CD14-positive monocyte (primary cell): ENCODE results near the gene MTCH1. TPM values are rescaled to one million over a fixed set of nuclear protein-coding genes. Genes with fewer than 3 reads are reported as not detected.

Experiments
- DNase-seq, 3 donors: peaks; one replicate each; pipeline ENCODE4 v3.0.0-alpha.2; 2011 to 2022
- H2AFZ ChIP-seq: 2 replicates; pipeline ENCODE4 v1.6.0; 2012; ENCODE audit warnings: mild to moderate bottlenecking, low read depth, low read length, inconsistent platforms; ENCODE audit not compliant: insufficient read depth, poor library complexity, severe bottlenecking
- H3K27ac ChIP-seq, 2 donors: 1 replicate in 1 of 2; 2 replicates in 1 of 2; pipeline ENCODE4 v1.5.1; 2012 to 2013; ENCODE audit warnings: low read length in 2 of 2, control low read depth in 1 of 2, inconsistent platforms in 1 of 2, low read depth in 1 of 2, mild to moderate bottlenecking in 1 of 2
- H3K27me3 ChIP-seq, 2 donors: one replicate each; pipeline versions ENCODE4 v1.6.0 to v1.6.1; 2011 to 2013; ENCODE audit warnings: low read length in 2 of 2; ENCODE audit not compliant: control insufficient read depth in 2 of 2, insufficient read depth in 2 of 2
- H3K36me3 ChIP-seq, 2 donors: replicated peaks in 1 of 2; 1 replicate in 1 of 2; 2 replicates in 1 of 2; pipeline versions ENCODE4 v1.5.1 to v1.6.1; 2012 to 2013; ENCODE audit warnings: low read length in 2 of 2, control low read depth in 1 of 2, inconsistent platforms in 1 of 2, mild to moderate bottlenecking in 1 of 2; ENCODE audit not compliant: insufficient read depth in 2 of 2, control insufficient read depth in 1 of 2
- H3K4me1 ChIP-seq, 2 donors: 1 replicate in 1 of 2; 2 replicates in 1 of 2; pipeline versions ENCODE4 v1.5.1 to v1.6.1; 2012 to 2013; ENCODE audit warnings: low read length in 2 of 2, control low read depth in 1 of 2, inconsistent platforms in 1 of 2, mild to moderate bottlenecking in 1 of 2, moderate library complexity in 1 of 2; ENCODE audit not compliant: insufficient read depth in 2 of 2, control insufficient read depth in 1 of 2
- H3K4me2 ChIP-seq: replicated peaks from 2 replicates; pipeline ENCODE3; 2012; ENCODE audit warnings: low read length, moderate library complexity, mild to moderate bottlenecking; ENCODE audit not compliant: poor library complexity, severe bottlenecking; ENCODE audit errors: extremely low read depth
- H3K4me3 ChIP-seq, 3 experiments: fragments of 200-600 bp in 1 of 3; sonication (generic) in 1 of 3; replicated peaks in 1 of 3; 1 replicate in 2 of 3; 2 replicates in 1 of 3; pipeline ENCODE4 v1.5.1; 2011 to 2013; ENCODE audit warnings: low read length in 3 of 3, mild to moderate bottlenecking in 3 of 3, control low read depth in 2 of 3, low read depth in 2 of 3, inconsistent platforms in 1 of 3, moderate library complexity in 1 of 3
- H3K79me2 ChIP-seq: 2 replicates; pipeline ENCODE4 v1.6.0; 2012; ENCODE audit warnings: mild to moderate bottlenecking, control low read depth, inconsistent platforms, low read length, moderate library complexity; ENCODE audit not compliant: insufficient read depth
- H3K9ac ChIP-seq: 2 replicates; pipeline ENCODE4 v1.6.0; 2017; ENCODE audit warnings: low read length, mild to moderate bottlenecking; ENCODE audit not compliant: insufficient read depth, poor library complexity, severe bottlenecking
- H3K9me3 ChIP-seq, 2 donors: replicated peaks in 1 of 2; 1 replicate in 1 of 2; 2 replicates in 1 of 2; pipeline versions ENCODE4 v1.5.1 to v1.6.1; 2012 to 2013; ENCODE audit warnings: low read length in 2 of 2, control low read depth in 1 of 2; ENCODE audit not compliant: control insufficient read depth in 1 of 2, insufficient read depth in 1 of 2
- H4K20me1 ChIP-seq: 2 replicates; pipeline ENCODE4 v1.6.0; 2012; ENCODE audit warnings: mild to moderate bottlenecking, low read length, control low read depth, moderate library complexity; ENCODE audit not compliant: insufficient read depth
- H3K27ac Mint-ChIP-seq, 7 donors: one replicate each; pipeline ENCODE4 v1.8.0; 2020; ENCODE audit warnings: mild to moderate bottlenecking in 7 of 7, mixed read lengths in 7 of 7, moderate library complexity in 6 of 7, inconsistent platforms in 2 of 7
- H3K27me3 Mint-ChIP-seq, 3 donors: one replicate each; pipeline ENCODE4 v1.8.0; 2021 to 2022; ENCODE audit warnings: low read depth in 3 of 3, mild to moderate bottlenecking in 3 of 3, mixed read lengths in 3 of 3, moderate library complexity in 3 of 3, inconsistent platforms in 1 of 3
- H3K36me3 Mint-ChIP-seq, 2 donors: one replicate each; pipeline ENCODE4 v1.8.0; 2020; ENCODE audit warnings: mixed read lengths in 2 of 2, inconsistent platforms in 1 of 2, mild to moderate bottlenecking in 1 of 2
- H3K4me1 Mint-ChIP-seq: one replicate; pipeline ENCODE4 v1.8.0; 2020; ENCODE audit warnings: mild to moderate bottlenecking, mixed read lengths
- H3K4me3 Mint-ChIP-seq, 2 donors: one replicate each; pipeline ENCODE4 v1.8.0; 2020; ENCODE audit warnings: mild to moderate bottlenecking in 2 of 2, mixed read lengths in 2 of 2, moderate library complexity in 1 of 2
- H3K9me3 Mint-ChIP-seq, 7 donors: one replicate each; pipeline ENCODE4 v1.8.0; 2020 to 2022; ENCODE audit warnings: mixed read lengths in 7 of 7, mild to moderate bottlenecking in 6 of 7, moderate library complexity in 6 of 7, inconsistent platforms in 2 of 7
- CTCF ChIP-seq: fragments of 200-600 bp; IDR thresholded peaks from one replicate; pipeline ENCODE4 v1.8.0; 2022; ENCODE audit warnings: antibody characterized with exemption, mild to moderate bottlenecking
- WGBS: methylation state at CpG from one replicate; pipeline ENCODE4 v1.1.5; 2013; ENCODE audit warnings: missing lambda C conversion rate; ENCODE audit not compliant: insufficient coverage; 5-methylcytosine and 5-hydroxymethylcytosine counted together
- intact Hi-C, 2 donors: fragments of 100-400 bp; cut with micrococcal nuclease; formaldehyde crosslinking; loops; one replicate each; pipeline versions ENCODE4 v1.15.0 to v1.15.1; 2023
- polyA plus RNA-seq, 3 donors: library from polyadenylated mRNA; depleted of rRNA in 1 of 3; unstranded in 2 of 3; stranded (reverse) in 1 of 3; fragments of 300-500 nt in 2 of 3; fragments of >200 nt in 1 of 3; fragmentation: Illumina TruSeq in 2 of 3; gene quantifications; 1 replicate in 2 of 3; 2 replicates in 1 of 3; pipeline ENCODE4 v1.2.3, GENCODE V29; 2012 to 2021

The MTCH1 gene
- polyA plus RNA-seq, 3 donors = 111 to 118 (median 111) TPM

GRCh38 chr6:36936824-36937223, 49.2 kb downstream of the MTCH1 start:
- peaks cover 0 to 2% of the 10 kb centered on the region in 2 donors for H3K27me3 ChIP-seq
- Mint-ChIP-seq H3K4me1 (no peaks in the 10 kb centered on the region), H3K4me3 (peak overlapping the region in 1 of 2 donors; percentile 10), H3K36me3 (no peaks in the 10 kb centered on the region), H3K9me3 (peaks cover 0 to 8% (median 2%) of the 10 kb centered on the region in 7 donors), H3K27me3 (peaks cover 10 to 15% (median 13%) of the 10 kb centered on the region in 3 donors), H3K27ac (no peak overlapping the region)
- H4K20me1 ChIP-seq = no peaks in the 10 kb centered on the region
- no peaks in the 10 kb centered on the region for H3K9me3 ChIP-seq
- H3K4me1 ChIP-seq = no peaks in the 10 kb centered on the region
- TF ChIP-seq CTCF = no peak
- no peak overlapping the region for H3K4me3 ChIP-seq
- no peak overlapping the region for H3K27ac ChIP-seq
- no peak overlapping the region for H3K4me2 ChIP-seq
- no peaks in the 10 kb centered on the region for H3K79me2 ChIP-seq
- WGBS = 97% methylated on average over 5 of the region's 5 CpGs
- H3K36me3 ChIP-seq = no peaks in the 10 kb centered on the region
- intact Hi-C loops = no loop called here
- no peak for DNase-seq
- H2AFZ ChIP-seq = no peak overlapping the region
- H3K9ac ChIP-seq = no peak overlapping the region

DNA sequence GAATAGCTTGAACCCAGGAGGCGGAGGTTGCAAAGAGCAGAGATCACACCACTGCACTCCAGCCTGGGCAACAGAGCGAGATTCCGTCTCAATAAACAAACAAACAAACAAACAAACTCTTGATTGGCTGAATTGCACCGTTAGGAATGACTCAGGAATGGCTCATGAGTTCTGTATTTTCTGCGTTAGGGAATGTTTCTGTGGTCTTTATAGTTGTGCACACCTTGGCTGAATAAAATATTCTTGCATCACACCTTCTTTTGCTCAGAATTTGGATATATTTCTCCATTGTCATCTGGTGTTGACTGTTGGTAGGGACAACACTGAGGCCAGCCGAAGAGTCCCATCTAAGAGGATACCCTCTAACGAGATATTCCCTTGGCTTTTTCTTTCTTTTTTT, 51.1 kb downstream of the MTCH1 start:
- Mint-ChIP-seq H3K36me3 (no peaks in the 10 kb centered on the region), H3K27me3 (peaks cover 6 to 15% (median 8%) of the 10 kb centered on the region in 3 donors), H3K4me3 (no peak overlapping the region), H3K27ac (no peak overlapping the region), H3K9me3 (no peaks in the 10 kb centered on the region), H3K4me1 (no peaks in the 10 kb centered on the region)
- Histone ChIP-seq H3K79me2 (no peaks in the 10 kb centered on the region), H3K27ac (no peak overlapping the region), H4K20me1 (no peaks in the 10 kb centered on the region), H3K9ac (no peak overlapping the region), H3K4me3 (no peak overlapping the region), H3K9me3 (no peaks in the 10 kb centered on the region), H3K4me2 (no peak overlapping the region), H3K4me1 (no peaks in the 10 kb centered on the region), H3K27me3 (peaks cover 0 to 2% of the 10 kb centered on the region in 2 donors), H3K36me3 (no peaks in the 10 kb centered on the region), H2AFZ (no peak overlapping the region)
- intact Hi-C loops = no loop called here
- no peak for DNase-seq
- TF ChIP-seq CTCF = no peak
- 100% methylated on average over 1 of the region's 7 CpGs for WGBS
